ENCODE data around the gene LRRC3C.

LRRC3C gene

DNA sequence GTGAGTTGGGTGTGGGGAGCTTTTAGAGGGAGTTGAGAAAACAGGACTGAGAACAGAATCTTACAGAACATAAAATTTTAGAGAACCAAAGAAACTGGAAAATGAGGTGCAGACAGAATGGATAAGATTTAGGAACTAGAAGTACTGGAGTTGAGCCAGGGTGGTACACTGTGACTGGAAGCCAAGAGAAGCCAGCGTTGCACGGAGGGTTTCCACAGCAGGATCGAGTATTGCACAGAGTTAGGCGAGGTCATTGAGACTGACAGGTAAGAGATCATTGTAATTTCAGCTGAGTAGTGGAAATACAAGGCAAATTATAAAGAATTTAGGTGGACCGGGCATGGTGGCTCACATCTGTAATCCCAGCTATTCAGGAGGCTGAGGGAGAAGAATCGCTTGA is 41.8 kb downstream of the LRRC3C start:
- H3K4me3 ChIP-seq (ENCODE audit: low read depth, low read length): no peak overlapping the region
- no peak for DNase-seq (ENCODE audit: low read depth)
- TF ChIP-seq, protein P1, sequence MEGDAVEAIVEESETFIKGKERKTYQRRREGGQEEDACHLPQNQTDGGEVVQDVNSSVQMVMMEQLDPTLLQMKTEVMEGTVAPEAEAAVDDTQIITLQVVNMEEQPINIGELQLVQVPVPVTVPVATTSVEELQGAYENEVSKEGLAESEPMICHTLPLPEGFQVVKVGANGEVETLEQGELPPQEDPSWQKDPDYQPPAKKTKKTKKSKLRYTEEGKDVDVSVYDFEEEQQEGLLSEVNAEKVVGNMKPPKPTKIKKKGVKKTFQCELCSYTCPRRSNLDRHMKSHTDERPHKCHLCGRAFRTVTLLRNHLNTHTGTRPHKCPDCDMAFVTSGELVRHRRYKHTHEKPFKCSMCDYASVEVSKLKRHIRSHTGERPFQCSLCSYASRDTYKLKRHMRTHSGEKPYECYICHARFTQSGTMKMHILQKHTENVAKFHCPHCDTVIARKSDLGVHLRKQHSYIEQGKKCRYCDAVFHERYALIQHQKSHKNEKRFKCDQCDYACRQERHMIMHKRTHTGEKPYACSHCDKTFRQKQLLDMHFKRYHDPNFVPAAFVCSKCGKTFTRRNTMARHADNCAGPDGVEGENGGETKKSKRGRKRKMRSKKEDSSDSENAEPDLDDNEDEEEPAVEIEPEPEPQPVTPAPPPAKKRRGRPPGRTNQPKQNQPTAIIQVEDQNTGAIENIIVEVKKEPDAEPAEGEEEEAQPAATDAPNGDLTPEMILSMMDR (conservative IDR thresholded peaks at IDR 0.05; ENCODE audit: low read depth, low read length): no peak

- TF ChIP-seq, protein P1 (conservative IDR thresholded peaks at IDR 0.05; ENCODE audit: low read depth, low read length): no peak
- H3K4me3 ChIP-seq (ENCODE audit: low read depth, low read length): no peak overlapping the region
- DNase-seq (ENCODE audit: low read depth): no peak
Observed at GRCh38 chr17:39970157-39970692, 42.7 kb downstream of the LRRC3C start.

DNA sequence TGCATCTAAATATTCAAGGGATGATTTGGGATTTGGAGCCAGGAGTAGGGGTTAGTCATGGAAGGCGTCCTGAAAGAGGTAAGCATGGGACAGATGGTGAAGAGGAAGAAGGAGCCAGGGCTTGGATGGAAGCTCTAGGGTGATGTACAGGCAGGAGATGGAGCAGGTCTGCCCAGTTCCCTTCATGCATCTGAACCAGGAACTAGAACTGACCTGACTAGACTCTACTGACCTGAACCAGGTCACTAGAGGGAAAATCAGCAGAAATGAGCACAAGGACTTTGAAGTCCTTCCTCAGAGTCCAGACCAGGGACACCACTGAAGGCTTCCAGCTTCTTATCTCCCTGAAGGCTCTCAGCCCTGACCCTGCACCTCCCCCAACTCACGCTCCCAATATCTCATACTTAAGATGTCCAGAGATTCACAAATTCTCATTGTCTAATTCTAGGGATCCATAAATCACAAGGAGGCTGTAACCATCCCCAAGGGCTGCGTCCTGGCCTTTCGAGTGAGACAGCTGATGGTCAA is 43.6 kb downstream of the LRRC3C start:
- no peak overlapping the region for H3K4me3 ChIP-seq (ENCODE audit: low read depth, low read length)
- no peak for DNase-seq (ENCODE audit: low read depth)
- TF ChIP-seq, protein P1 (conservative IDR thresholded peaks at IDR 0.05; ENCODE audit: low read depth, low read length): no peak

- DNase-seq (ENCODE audit: low read depth): peak; percentile 35
- TF ChIP-seq, protein P1 (conservative IDR thresholded peaks at IDR 0.05; ENCODE audit: low read depth, low read length): no peak
- H3K4me3 ChIP-seq (ENCODE audit: low read depth, low read length): no peak overlapping the region
Observed at GRCh38 chr17:39972271-39972670, 44.7 kb downstream of the LRRC3C start.

- peak; percentile 33 for DNase-seq (ENCODE audit: low read depth)
- no peak overlapping the region for H3K4me3 ChIP-seq (ENCODE audit: low read depth, low read length)
- TF ChIP-seq, protein P1 (conservative IDR thresholded peaks at IDR 0.05; ENCODE audit: low read depth, low read length): no peak
Observed at GRCh38 chr17:39973496-39973895, 46.0 kb downstream of the LRRC3C start.

GRCh38 chr17:39974433-39974832 is 46.9 kb downstream of the LRRC3C start:
- no peak overlapping the region for H3K4me3 ChIP-seq (ENCODE audit: low read depth, low read length)
- no peak for DNase-seq (ENCODE audit: low read depth)
- TF ChIP-seq, protein P1 (conservative IDR thresholded peaks at IDR 0.05; ENCODE audit: low read depth, low read length): no peak

DNA sequence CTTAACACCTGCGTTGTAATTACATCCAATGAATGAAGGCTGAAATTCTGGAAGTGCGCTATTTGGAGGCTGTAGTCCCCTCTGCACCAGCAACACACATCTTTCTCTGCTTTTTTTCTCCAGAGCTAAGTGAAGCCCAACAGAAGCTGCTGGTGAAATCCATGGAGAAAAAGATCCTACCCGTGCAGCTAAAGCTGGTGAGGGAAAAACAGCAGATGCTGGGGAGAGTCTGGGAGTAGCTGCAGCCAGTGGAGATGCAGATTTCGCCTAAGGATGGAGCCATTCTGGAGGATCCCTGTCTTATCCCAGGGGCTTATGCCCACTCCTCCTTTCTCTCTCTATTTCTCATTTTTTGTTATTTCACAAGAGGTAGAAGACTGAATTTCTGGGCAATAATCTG is 48.3 kb downstream of the LRRC3C start:
- TF ChIP-seq, protein P1 (conservative IDR thresholded peaks at IDR 0.05; ENCODE audit: low read depth, low read length): no peak
- no peak for DNase-seq (ENCODE audit: low read depth)
- H3K4me3 ChIP-seq (ENCODE audit: low read depth, low read length): no peak overlapping the region
